GM18861 (cell line): ENCODE measurements around the gene RBM28.

ENCODE experiments used
- ATAC-seq: cut with Tn5 transposase; IDR thresholded peaks from one replicate; pipeline ENCODE4 v1.9.1; 2021; ENCODE audit not compliant: unreplicated experiment

RBM28 gene

GRCh38 chr7:128263420-128263819, 80.3 kb downstream of the RBM28 start:
- ATAC-seq = no peak

GRCh38 chr7:128262273-128263028, 81.3 kb downstream of the RBM28 start:
- no peak for ATAC-seq

- no peak for ATAC-seq
Measured at GRCh38 chr7:128260069-128260795, 83.5 kb downstream of the RBM28 start.

GRCh38 chr7:128259131-128260061, 84.3 kb downstream of the RBM28 start:
- ATAC-seq = no peak

GRCh38 chr7:128257458-128257857, 86.2 kb downstream of the RBM28 start:
- ATAC-seq = no peak

- no peak for ATAC-seq
Measured at GRCh38 chr7:128255271-128255670, 88.4 kb downstream of the RBM28 start.

GRCh38 chr7:128254470-128254869, 89.2 kb downstream of the RBM28 start:
- ATAC-seq = no peak

GRCh38 chr7:128253701-128254100, 90.0 kb downstream of the RBM28 start:
- no peak for ATAC-seq

GRCh38 chr7:128251337-128251736, 92.4 kb downstream of the RBM28 start:
- ATAC-seq = no peak
